Hematopoietic multipotent progenitor cell treated with erythropoietin and hydrocortisone succinate and interleukin-3 and kit ligand, for 4 days (in vitro differentiated cells): ENCODE data around the gene CRTC1.

ENCODE experiments used
- DNase-seq: peaks from one replicate; pipeline ENCODE4 v3.0.0-alpha.2; 2015

The CRTC1 gene, protein sequence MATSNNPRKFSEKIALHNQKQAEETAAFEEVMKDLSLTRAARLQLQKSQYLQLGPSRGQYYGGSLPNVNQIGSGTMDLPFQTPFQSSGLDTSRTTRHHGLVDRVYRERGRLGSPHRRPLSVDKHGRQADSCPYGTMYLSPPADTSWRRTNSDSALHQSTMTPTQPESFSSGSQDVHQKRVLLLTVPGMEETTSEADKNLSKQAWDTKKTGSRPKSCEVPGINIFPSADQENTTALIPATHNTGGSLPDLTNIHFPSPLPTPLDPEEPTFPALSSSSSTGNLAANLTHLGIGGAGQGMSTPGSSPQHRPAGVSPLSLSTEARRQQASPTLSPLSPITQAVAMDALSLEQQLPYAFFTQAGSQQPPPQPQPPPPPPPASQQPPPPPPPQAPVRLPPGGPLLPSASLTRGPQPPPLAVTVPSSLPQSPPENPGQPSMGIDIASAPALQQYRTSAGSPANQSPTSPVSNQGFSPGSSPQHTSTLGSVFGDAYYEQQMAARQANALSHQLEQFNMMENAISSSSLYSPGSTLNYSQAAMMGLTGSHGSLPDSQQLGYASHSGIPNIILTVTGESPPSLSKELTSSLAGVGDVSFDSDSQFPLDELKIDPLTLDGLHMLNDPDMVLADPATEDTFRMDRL

GRCh38 chr19:18683109-18683957 lies at the start of gene CRTC1:
CRTC1 (plus strand) TSS chr19:18683680; CDS start chr19:18683703, 23 bp downstream.
- peak; percentile 96 for DNase-seq

DNA sequence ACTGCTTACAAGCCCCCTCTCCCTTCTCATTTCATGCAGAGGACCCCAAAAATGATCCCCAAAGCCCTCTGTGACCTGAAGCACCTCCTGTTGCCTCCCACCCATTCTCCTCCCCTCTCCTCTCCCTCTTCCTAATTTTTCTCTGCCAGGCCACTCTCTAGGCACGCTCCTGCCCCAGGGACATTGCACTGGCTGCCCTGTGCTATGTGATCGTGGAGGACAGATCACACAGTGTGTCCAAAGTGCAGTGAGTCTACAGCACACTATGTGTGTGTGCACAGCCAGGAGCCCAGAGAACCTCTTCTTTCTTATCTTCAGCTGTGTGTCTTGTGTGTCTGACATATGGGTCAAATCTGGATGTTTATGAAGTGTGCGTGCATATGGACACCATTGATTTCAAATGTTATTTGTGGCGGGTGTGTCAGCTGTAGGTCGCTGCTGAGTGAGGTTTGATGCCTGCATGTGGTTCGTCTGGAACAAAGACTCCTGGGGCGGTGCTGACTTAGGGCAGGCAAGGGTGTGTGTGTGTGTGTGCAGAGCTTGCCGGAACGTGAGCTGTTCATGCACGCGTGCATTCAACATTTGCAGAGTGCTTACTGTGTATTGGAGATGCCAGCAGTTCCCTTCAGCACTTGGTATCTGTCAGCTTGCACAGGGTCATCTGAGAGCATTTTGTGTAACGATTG lies 48.7 kb upstream of the CRTC1 start:
- no peak for DNase-seq

- DNase-seq = no peak
Measured at GRCh38 chr19:18635831-18636182, 47.7 kb upstream of the CRTC1 start.

DNA sequence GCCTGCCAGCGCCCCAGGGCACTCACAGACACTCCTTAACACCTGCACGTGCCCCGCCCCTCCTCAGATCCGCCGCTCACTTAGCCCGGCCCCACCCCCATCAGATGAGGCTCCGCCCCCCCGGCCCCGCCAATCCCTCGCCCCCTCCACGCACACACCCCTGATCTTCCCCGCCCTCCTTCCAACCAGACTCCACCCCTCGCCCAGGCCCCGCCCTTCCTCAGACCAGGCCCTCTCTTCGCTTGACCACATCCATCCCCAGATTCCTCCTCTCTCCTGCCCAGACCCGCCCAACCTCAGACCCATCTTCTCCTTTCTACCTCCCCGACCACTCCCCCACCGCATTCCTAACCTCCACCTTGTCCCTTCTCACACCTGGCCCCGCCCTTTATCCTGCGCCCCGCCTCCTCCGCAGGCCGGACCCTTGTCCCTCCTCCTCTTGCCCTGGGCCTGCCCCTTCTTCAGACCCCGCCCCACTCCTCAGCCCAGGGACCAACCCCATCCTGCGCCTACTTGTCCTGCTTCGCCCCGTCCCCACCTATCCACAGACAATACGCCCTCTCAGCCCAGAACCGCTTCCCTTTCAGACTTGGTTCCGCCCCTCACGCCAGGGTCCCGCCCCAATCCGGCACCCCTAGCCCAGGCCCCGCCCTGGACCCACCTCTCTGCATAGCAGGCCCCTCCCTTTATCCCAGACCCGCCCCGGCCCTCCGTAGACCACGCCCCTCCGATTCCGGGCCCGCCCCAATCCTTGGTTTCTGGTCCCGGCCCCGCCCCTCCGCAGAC lies 47.1 kb upstream of the CRTC1 start:
- DNase-seq = peak; percentile 99

- no peak for DNase-seq
Measured at GRCh38 chr19:18636969-18637629, 46.4 kb upstream of the CRTC1 start, which contains the start of gene KLHL26. KLHL26 (plus strand) TSS chr19:18637028; CDS start chr19:18637055, 27 bp downstream.

- no peak for DNase-seq
Measured at GRCh38 chr19:18637673-18638630, 45.5 kb upstream of the CRTC1 start.

GRCh38 chr19:18639706-18640243 lies 43.7 kb upstream of the CRTC1 start:
- no peak for DNase-seq

DNA sequence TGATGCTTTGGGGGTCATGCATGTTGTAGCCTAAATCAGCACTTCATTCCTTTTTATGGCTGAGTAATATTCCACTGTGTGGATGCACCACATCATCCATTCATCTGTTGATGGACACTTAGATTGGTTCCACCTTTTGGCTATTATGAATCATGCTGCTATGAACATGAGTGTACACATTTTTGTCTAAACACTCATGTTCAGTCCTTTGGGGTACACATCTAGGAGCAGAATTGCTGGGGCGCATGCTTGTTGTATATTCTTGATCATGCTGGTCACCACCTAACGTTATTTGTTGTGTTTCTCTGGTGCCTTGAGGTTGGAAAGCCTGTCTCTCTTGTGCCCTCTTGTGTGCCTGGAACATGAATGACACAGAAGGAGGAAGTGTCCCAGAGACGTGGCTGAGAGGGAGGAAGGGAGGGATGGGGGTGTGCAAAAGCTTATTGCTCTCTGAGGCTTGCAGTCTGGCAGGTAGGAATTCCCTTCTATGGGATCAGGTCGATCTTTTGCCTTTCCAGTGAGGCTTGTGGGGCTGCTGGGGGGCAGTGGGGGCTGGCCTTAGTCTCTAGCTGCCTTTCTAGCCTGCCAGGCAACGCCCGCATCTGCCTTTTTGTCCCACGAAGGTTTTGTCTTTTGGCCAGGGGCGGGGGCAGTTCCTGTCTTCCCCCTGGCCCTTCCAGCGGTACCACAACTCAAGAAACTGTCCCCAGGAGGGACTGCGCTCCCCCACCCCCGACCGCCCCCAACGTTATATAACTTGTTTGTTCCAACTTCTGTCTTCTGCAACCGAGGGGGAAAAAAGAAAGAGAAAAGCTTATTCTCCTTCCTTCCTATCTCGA lies 39.1 kb upstream of the CRTC1 start:
- DNase-seq = peak; percentile 86

GRCh38 chr19:18645035-18645511 lies 38.4 kb upstream of the CRTC1 start:
- DNase-seq = no peak

DNA sequence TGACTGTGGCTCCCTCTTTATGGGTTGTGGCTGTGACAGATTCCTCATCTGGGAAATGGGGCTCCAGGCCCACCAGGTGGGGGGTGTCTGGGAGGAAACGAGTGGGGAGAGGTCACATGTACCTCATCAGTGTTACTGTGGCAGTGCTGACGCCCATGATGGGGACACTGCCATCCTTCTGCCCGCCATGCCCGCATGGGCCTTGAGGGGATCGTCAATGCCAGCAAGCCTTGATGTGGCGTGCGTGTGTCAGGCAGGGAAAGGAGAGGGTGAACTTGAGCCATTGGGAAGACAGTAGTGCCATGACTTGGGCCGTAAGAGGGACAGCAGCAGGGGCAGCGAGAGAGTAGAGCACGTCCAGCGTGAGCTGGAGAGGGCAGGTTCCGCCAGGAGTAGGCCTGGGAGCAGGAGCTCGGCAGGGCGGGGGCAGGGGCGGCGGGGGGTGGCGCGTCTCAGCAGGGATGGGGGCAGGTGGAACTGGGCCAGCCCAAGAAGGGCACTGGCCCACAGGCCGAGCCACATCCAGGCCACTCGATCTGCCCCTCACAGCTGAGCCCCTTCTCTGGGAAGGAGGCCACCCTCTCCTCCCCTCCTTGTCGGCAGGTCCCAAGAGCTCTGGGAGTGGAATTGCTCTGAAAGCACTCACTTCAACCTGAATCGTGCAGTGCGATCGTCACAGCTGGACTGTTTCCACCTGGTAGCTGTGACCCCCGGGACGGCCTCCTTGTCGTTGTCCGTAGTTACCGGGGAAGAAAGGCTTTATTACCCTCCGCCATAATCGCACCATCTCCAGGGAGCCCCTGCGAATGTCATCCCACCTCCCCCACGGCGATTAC lies 36.7 kb upstream of the CRTC1 start:
- DNase-seq = no peak

DNA sequence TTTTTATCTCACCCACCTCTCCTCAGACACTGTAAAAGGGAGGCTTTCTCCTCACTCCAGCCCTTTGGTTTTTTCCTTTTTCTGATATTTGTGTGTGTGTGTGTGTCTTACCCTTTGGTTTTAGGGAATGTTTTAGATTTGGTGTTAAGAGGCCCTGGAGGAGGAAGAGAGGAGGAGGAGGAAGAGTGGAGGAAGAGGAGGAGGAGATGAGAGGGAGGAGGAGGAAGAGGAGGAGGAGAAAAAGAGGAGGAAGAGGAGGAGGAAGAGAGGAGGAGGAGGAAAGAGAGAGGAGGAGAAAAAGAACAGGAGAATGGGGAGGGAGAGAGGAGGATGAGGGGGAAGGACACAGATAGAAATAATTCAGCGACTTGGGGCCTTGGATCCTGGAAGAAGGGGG lies 36.1 kb upstream of the CRTC1 start:
- no peak for DNase-seq

DNA sequence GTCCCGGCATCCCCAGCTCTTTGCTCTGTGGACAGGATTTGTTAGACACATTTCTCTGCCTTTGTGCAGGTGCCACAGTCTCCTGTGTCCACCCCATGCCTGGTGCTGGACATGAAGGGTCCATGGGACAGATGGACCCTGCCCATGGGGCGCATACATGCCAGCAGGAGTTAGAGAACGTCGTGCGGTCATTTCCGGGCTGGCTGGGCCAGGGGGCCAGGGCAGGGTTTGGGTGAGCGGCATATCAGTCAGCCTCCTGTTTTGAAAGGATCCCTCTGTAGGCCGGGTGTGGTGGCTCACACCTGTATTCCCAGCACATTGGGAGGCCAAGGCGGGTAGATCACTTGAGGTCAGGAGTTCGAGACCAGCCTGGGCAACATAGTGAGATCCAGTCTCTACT lies 35.7 kb upstream of the CRTC1 start:
- DNase-seq = no peak

- no peak for DNase-seq
Measured at GRCh38 chr19:18648973-18649315, 34.5 kb upstream of the CRTC1 start.

DNA sequence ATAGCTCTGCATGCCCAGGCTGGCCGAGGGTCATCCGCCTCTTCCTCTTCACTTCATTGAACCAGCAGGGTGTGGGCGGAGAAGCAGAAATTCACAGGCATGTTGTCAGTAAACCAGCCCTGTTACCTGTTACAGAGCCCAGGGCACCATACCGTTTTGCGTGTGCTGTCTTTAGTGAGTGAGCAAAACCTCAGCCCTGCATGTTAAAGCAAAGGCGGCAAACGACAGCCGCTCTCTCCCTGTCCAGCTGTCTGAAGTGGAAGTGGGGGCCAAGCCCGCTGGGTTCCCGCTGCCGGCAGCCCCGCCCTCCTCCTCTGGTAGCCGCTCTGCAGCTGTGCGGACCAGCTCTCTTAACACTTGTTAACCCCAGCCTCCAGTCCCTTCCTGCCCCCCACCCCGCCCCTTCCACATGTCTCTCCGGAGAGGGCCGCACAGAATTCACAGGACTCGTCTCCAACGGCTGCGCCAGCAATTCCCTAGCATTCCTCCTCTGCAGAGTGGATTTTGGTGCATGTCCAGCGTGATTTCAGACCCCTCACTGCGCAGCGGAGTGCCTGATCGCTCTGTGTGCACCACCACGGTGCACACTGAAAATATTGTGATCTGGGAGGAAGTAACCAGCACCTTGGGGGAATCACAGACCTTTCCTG lies 34.0 kb upstream of the CRTC1 start:
- peak; percentile 69 for DNase-seq

DNA sequence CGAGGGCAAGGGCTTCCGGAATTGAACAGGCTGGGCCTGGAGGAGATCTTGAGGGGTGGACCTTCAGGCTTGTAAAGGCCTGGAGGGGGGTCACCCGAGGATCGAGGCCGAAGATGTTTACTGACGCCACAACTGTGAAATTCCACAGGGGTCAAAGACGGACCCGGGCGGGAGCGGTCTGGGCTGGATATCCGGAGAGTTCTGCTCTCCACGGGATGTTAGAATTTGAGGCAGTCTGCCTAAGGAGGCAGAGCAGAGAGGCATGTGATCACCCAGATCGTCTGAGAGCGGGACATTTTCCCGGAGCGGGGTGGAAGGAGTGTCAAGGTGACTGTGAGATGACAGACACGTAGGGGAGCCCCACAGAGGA lies 33.5 kb upstream of the CRTC1 start:
- DNase-seq = no peak

DNA sequence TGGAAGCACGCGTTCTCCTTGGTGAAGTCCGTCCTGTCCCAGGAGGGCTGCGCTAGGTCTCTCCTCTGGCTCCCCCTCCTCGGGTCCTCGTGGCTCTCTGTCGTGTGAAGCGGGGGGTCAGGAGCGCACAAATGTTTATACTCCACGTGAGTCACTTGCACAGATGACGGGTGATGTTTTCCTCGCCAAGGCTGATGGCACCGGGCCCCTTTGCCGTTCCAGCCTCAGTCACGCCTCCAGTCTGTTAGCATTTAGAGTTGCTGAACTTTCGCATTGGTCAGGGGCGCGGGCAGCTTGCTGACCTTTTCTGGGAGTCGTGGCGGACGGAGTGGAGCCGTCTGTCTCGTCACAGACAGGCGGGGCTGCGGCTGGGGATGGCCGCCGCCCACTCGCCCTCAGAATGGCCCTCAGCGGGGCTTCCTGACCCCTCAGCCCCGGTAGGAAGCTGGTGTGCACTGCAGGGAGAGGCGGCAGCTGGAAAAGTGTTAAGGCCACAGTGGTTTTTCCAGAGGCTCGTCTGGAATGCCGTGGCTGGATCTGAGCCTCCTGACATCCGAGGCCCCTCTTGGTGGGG lies 32.9 kb upstream of the CRTC1 start:
- DNase-seq = no peak

GRCh38 chr19:18651300-18651699 lies 32.2 kb upstream of the CRTC1 start:
- no peak for DNase-seq
